Measurements from ENCODE around the gene ASB3. TPM values are rescaled to one million over a fixed set of nuclear protein-coding genes. Genes with fewer than 3 reads are reported as not detected.
"Not testable (repeated sequence)": the region's sequence is repeated elsewhere in the genome, so short reads cannot be mapped to it uniquely, and the experiment has no call there.

Gene ASB3
- total RNA-seq (10 to 100 TPM; 24.9 to 43.2 (median 34.5) TPM), polyA plus RNA-seq (10 to 100 TPM; 15.0 to 18.9 TPM), total RNA-seq (37.6 reads per million, percentile 65 among the genes with 10 or more reads in this experiment)

GRCh38 chr2:53786705-53787613 is at the start of gene ASB3, which contains the start of gene ERLEC1:
Gene ASB3 (minus strand): TSS chr2:53786953. CDS start chr2:53765572, 21,381 bp downstream.
Gene ERLEC1 (plus strand): TSS chr2:53787044. CDS start chr2:53787211, 167 bp downstream.
- Mint-ChIP-seq H3K27me3 (no peaks in the 10 kb centered on the region), H3K9me3 (no peaks in the 10 kb centered on the region), H3K4me1 (peaks cover 37 to 79% (median 67%) of the 10 kb centered on the region in 7 donors), H3K4me3 (peak within 1 kb of the TSS; percentile 88 to 99 (median 98)), H3K36me3 (peaks cover 3 to 10% (median 4%) of the 10 kb centered on the region in 5 donors), H3K27ac (peak within 1 kb of the TSS; percentile 81 to 99 (median 96))
- peaks cover 14 to 16% of the 10 kb centered on the region in 2 donors for H3K4me1 ChIP-seq (ENCODE audit: control insufficient read depth in 2 of 2, insufficient read depth in 2 of 2, low read length in 2 of 2)
- no peaks in the 10 kb centered on the region for H3K9me3 ChIP-seq (ENCODE audit: control insufficient read depth in 2 of 3, low read length in 3 of 3)
- ATAC-seq = peak; percentile 95
- H3K36me3 ChIP-seq (ENCODE audit: control insufficient read depth in 2 of 3, insufficient read depth in 3 of 3, low read length in 3 of 3) = peaks cover 0 to 12% (median 0%) of the 10 kb centered on the region in 3 experiments
- intact Hi-C loops (cut with micrococcal nuclease) = loop anchor here (1.0 to 10.0 kb wide), 19 partner anchors 11 to 1906 kb away; partner anchors contain the start of genes ACYP2 (in 2 of the 2), CHAC2 (in 2 of the 2), EML6 (in 2 of the 2) and PPP4R3B (in 2 of the 2)
- no peaks in the 10 kb centered on the region for H3K27me3 ChIP-seq (ENCODE audit: control insufficient read depth in 2 of 2, insufficient read depth in 2 of 2, low read length in 2 of 2)
- peak within 1 kb of the TSS; percentile 66 for H3K4me3 ChIP-seq (ENCODE audit: low read length)
- ChIA-PET POLR2A (interaction anchor here (0.5 to 5.2 kb wide), 7 partner anchors 10 to 29 kb away, joined by 3 to 59 read pairs (median 4); partner anchors contain the start of gene CHAC2), CTCF (interaction anchor here (1.5 kb wide), 1 partner anchor 18 kb away, joined by 7 read pairs; no protein-coding TSS in a partner anchor)
- peak within 1 kb of the TSS; percentile 82 for H3K27ac ChIP-seq (ENCODE audit: low read depth, low read length)
- peak; percentile 69 to 87 (median 83) for DNase-seq

GRCh38 chr2:53829980-53830290 is 43.2 kb upstream of the ASB3 start:
- H3K9me3 ChIP-seq (ENCODE audit: control insufficient read depth in 2 of 3, low read length in 3 of 3); H3K27me3 ChIP-seq (ENCODE audit: control insufficient read depth in 2 of 2, insufficient read depth in 2 of 2, low read length in 2 of 2); intact Hi-C loops (cut with micrococcal nuclease); POLR2A ChIA-PET; H3K4me3 Mint-ChIP-seq; H3K4me3 ChIP-seq (ENCODE audit: low read length); ATAC-seq; CTCF ChIA-PET; H3K36me3 ChIP-seq (ENCODE audit: control insufficient read depth in 2 of 3, insufficient read depth in 3 of 3, low read length in 3 of 3); H3K4me1 Mint-ChIP-seq; H3K9me3 Mint-ChIP-seq; H3K4me1 ChIP-seq (ENCODE audit: control insufficient read depth in 2 of 2, insufficient read depth in 2 of 2, low read length in 2 of 2); H3K27me3 Mint-ChIP-seq; H3K27ac Mint-ChIP-seq; DNase-seq; H3K27ac ChIP-seq (ENCODE audit: low read depth, low read length): not testable (repeated sequence)
- peaks cover 1 to 50% (median 37%) of the 10 kb centered on the region in 5 donors for H3K36me3 Mint-ChIP-seq

GRCh38 chr2:53829273-53829979 is 42.7 kb upstream of the ASB3 start:
- Histone ChIP-seq H3K4me3 (ENCODE audit: low read length) (no peak overlapping the region), H3K27ac (ENCODE audit: low read depth, low read length) (no peak overlapping the region), H3K36me3 (ENCODE audit: control insufficient read depth in 2 of 3, insufficient read depth in 3 of 3, low read length in 3 of 3) (no peaks in the 10 kb centered on the region), H3K4me1 (ENCODE audit: control insufficient read depth in 2 of 2, insufficient read depth in 2 of 2, low read length in 2 of 2) (no peaks in the 10 kb centered on the region), H3K27me3 (ENCODE audit: control insufficient read depth in 2 of 2, insufficient read depth in 2 of 2, low read length in 2 of 2) (no peaks in the 10 kb centered on the region), H3K9me3 (ENCODE audit: control insufficient read depth in 2 of 3, low read length in 3 of 3) (no peaks in the 10 kb centered on the region)
- Mint-ChIP-seq H3K27me3 (no peaks in the 10 kb centered on the region), H3K27ac (no peak overlapping the region), H3K9me3 (peaks cover 0 to 8% (median 2%) of the 10 kb centered on the region in 11 donors), H3K4me3 (no peak overlapping the region), H3K36me3 (peaks cover 0 to 46% (median 34%) of the 10 kb centered on the region in 5 donors), H3K4me1 (peaks cover 0 to 2% (median 0%) of the 10 kb centered on the region in 7 donors)
- CTCF ChIA-PET = no interaction called here
- DNase-seq (no peak), ATAC-seq (no peak)
- intact Hi-C loops (cut with micrococcal nuclease) = no loop called here
- POLR2A ChIA-PET = no interaction called here

GRCh38 chr2:53828331-53828730 is 41.6 kb upstream of the ASB3 start:
- ATAC-seq = no peak
- intact Hi-C loops (cut with micrococcal nuclease) = no loop called here
- peak overlapping the region in 1 of 9 donors; percentile 50 for H3K27ac Mint-ChIP-seq
- ChIA-PET CTCF (no interaction called here), POLR2A (no interaction called here)
- Histone ChIP-seq H3K27me3 (ENCODE audit: control insufficient read depth in 2 of 2, insufficient read depth in 2 of 2, low read length in 2 of 2) (no peaks in the 10 kb centered on the region), H3K4me3 (ENCODE audit: low read length) (no peak overlapping the region), H3K27ac (ENCODE audit: low read depth, low read length) (no peak overlapping the region), H3K4me1 (ENCODE audit: control insufficient read depth in 2 of 2, insufficient read depth in 2 of 2, low read length in 2 of 2) (no peaks in the 10 kb centered on the region), H3K36me3 (ENCODE audit: control insufficient read depth in 2 of 3, insufficient read depth in 3 of 3, low read length in 3 of 3) (no peaks in the 10 kb centered on the region), H3K9me3 (ENCODE audit: control insufficient read depth in 2 of 3, low read length in 3 of 3) (no peaks in the 10 kb centered on the region)
- no peak overlapping the region for H3K4me3 Mint-ChIP-seq
- peaks cover 0 to 36% (median 25%) of the 10 kb centered on the region in 5 donors for H3K36me3 Mint-ChIP-seq
- H3K9me3 Mint-ChIP-seq = peaks cover 0 to 8% (median 2%) of the 10 kb centered on the region in 11 donors
- no peaks in the 10 kb centered on the region for H3K27me3 Mint-ChIP-seq
- H3K4me1 Mint-ChIP-seq = peaks cover 0 to 2% (median 0%) of the 10 kb centered on the region in 7 donors
- DNase-seq = no peak

GRCh38 chr2:53827398-53828175 is 40.8 kb upstream of the ASB3 start:
- DNase-seq (no peak), ATAC-seq (no peak)
- ChIA-PET CTCF (interaction anchor here (0.8 kb wide), 1 partner anchor 828 kb away, joined by 3 read pairs; no protein-coding TSS in a partner anchor), POLR2A (no interaction called here)
- Mint-ChIP-seq H3K4me3 (no peak overlapping the region), H3K4me1 (peaks cover 0 to 2% (median 0%) of the 10 kb centered on the region in 7 donors), H3K36me3 (peaks cover 0 to 35% (median 25%) of the 10 kb centered on the region in 5 donors), H3K27ac (peak overlapping the region in 2 of 9 donors; percentile 49 to 50), H3K9me3 (peaks cover 0 to 8% (median 2%) of the 10 kb centered on the region in 11 donors), H3K27me3 (no peaks in the 10 kb centered on the region)
- Histone ChIP-seq H3K36me3 (ENCODE audit: control insufficient read depth in 2 of 3, insufficient read depth in 3 of 3, low read length in 3 of 3) (no peaks in the 10 kb centered on the region), H3K27ac (ENCODE audit: low read depth, low read length) (no peak overlapping the region), H3K4me3 (ENCODE audit: low read length) (no peak overlapping the region), H3K27me3 (ENCODE audit: control insufficient read depth in 2 of 2, insufficient read depth in 2 of 2, low read length in 2 of 2) (no peaks in the 10 kb centered on the region), H3K9me3 (ENCODE audit: control insufficient read depth in 2 of 3, low read length in 3 of 3) (no peaks in the 10 kb centered on the region), H3K4me1 (ENCODE audit: control insufficient read depth in 2 of 2, insufficient read depth in 2 of 2, low read length in 2 of 2) (no peaks in the 10 kb centered on the region)
- intact Hi-C loops (cut with micrococcal nuclease) = no loop called here
